ENCODE measurements around the gene FRAS1.
"Not testable (repeated sequence)": the region's sequence is repeated elsewhere in the genome, so short reads cannot be mapped to it uniquely, and the experiment has no call there.

Gene FRAS1

DNA sequence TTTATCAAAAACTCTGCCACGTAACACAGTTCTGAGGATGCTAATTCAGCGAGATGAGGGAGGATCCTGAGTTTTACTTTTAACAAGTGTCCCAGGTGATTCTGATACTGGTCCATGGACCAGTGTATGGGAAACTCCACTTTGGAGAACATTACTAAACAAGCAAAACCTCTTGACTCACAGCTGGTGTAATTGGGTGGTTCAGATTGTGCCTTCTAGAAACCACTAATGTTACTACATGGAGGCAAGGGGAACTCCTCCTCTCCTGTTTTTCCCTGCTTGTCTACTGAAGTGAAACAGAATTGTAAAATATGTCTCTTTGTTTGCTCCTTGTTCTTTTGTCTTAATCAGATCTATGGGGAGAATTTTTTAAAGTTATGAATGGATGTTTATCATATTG is 62.6 kb downstream of the FRAS1 start:
- Mint-ChIP-seq H3K4me3 (no peak overlapping the region), H3K36me3 (ENCODE audit: low read depth) (peaks cover 52% of the 10 kb centered on the region), H3K4me1 (peaks cover 27% of the 10 kb centered on the region), H3K9me3 (peaks cover 40% of the 10 kb centered on the region), H3K27me3 (ENCODE audit: low read depth) (no peaks in the 10 kb centered on the region), H3K27ac (peak overlapping the region in 2 of 3 experiments; percentile 16 to 22)
- TF ChIP-seq, protein P1, sequence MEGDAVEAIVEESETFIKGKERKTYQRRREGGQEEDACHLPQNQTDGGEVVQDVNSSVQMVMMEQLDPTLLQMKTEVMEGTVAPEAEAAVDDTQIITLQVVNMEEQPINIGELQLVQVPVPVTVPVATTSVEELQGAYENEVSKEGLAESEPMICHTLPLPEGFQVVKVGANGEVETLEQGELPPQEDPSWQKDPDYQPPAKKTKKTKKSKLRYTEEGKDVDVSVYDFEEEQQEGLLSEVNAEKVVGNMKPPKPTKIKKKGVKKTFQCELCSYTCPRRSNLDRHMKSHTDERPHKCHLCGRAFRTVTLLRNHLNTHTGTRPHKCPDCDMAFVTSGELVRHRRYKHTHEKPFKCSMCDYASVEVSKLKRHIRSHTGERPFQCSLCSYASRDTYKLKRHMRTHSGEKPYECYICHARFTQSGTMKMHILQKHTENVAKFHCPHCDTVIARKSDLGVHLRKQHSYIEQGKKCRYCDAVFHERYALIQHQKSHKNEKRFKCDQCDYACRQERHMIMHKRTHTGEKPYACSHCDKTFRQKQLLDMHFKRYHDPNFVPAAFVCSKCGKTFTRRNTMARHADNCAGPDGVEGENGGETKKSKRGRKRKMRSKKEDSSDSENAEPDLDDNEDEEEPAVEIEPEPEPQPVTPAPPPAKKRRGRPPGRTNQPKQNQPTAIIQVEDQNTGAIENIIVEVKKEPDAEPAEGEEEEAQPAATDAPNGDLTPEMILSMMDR (IDR thresholded peaks at IDR 0.05; ENCODE audit: unreplicated experiment in 3 of 3) = no peak

DNA sequence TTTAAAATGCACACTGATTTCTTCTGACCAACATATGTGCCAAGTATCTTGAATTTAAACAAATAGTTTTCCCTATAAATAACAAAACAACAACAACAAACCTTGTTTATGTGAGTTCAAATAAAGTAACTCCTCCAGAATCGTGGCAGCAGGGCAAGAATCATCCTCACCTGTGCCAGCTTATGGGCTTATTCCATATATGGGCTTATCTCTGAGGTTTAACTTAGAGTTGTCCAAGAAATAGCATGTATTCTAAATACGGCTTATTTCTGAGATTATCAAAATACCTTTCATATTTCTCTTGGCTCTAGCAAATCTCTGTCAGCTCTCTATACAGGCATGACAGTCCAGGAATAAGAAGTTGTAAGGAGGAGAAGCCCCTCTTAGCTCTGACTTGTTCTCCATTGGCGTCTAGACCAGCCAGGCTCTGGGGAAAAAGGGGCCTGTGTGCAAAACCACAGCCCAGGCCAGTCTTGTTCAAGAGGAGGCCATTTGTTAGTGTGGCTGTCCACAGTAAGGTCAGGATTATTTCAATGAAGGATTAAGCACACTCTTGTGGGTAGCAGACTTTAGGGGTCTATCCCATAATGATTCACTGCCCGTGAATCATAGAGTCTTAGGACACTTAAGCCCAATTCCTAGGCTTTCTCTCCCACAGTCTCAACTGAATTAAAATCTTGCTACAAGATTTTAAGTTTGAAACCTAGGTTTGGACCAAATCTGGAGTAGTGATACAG is 63.2 kb downstream of the FRAS1 start:
- Mint-ChIP-seq H3K9me3 (peaks cover 40% of the 10 kb centered on the region), H3K27me3 (ENCODE audit: low read depth) (no peaks in the 10 kb centered on the region), H3K4me1 (peaks cover 27% of the 10 kb centered on the region), H3K36me3 (ENCODE audit: low read depth) (peaks cover 58% of the 10 kb centered on the region), H3K4me3 (no peak overlapping the region), H3K27ac (peak overlapping the region in 2 of 3 experiments; percentile 16 to 22)
- TF ChIP-seq, protein P1 (IDR thresholded peaks at IDR 0.05; ENCODE audit: unreplicated experiment in 3 of 3) = no peak

DNA sequence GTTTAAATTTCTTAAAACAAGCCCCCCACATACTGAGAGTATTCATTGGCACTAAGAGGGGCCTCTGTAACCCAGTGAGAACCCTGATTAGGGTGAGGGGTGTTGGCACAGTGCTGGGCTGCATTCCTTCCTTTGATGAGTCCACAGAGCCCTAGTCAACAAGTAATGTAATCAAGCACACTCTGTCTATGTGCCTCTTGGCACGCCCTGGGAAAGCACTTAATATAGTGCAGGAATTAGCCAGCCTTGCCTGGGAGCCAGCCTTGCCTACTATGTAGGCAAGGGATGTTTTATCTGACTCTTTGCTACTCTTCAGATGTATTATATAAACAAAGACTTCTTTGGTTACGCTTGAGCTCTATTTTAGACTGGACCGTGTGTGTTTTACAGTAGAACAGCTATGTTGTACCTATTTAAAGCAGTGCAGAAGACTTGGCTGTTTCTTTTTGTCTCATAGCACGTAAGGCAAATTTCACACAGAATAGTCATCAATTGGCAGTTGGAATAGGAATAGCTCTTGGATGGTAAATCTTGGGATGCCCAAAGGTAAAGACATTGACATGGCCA is 64.3 kb downstream of the FRAS1 start:
- TF ChIP-seq, protein P1 (IDR thresholded peaks at IDR 0.05; ENCODE audit: unreplicated experiment in 3 of 3) = no peak
- Mint-ChIP-seq H3K4me3 (no peak overlapping the region), H3K9me3 (peaks cover 31% of the 10 kb centered on the region), H3K27me3 (ENCODE audit: low read depth) (no peaks in the 10 kb centered on the region), H3K36me3 (ENCODE audit: low read depth) (peaks cover 53% of the 10 kb centered on the region), H3K4me1 (peaks cover 27% of the 10 kb centered on the region), H3K27ac (peak overlapping the region in 2 of 3 experiments; percentile 36 to 64)

DNA sequence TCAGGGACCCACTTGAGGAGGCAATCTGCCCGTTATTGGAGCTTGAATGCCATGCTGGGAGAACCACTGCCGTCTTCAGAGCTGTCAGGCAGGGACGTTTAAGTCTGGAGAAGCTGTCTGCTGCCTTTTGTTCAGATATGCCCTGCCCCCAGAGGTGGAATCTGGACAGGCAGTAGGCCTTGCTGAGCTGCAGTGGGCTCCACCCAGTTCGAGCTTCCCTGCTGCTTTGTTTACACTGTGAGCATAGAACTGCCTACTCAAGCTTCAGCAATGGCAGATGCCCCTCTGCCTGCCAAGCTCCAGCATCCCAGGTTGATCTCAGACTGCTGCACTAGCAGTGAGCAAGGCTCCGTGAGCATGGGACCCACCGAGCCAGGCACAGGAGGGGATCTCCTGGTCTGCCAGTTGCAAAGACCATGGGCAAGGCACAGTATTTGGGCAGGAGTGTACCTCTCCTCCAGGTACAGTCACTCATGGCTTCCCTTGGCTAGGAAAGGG is 68.8 kb downstream of the FRAS1 start:
- TF ChIP-seq, protein P1 (IDR thresholded peaks at IDR 0.05; ENCODE audit: unreplicated experiment in 3 of 3) = peak in 2 of 3 experiments; percentile 11 to 17
- Mint-ChIP-seq H3K4me1 (peaks cover 16% of the 10 kb centered on the region), H3K27ac (peak overlapping the region in 2 of 3 experiments; percentile 3 to 25), H3K36me3 (ENCODE audit: low read depth) (peaks cover 42% of the 10 kb centered on the region), H3K9me3 (peaks cover 24% of the 10 kb centered on the region)
- H3K4me3 Mint-ChIP-seq; H3K27me3 Mint-ChIP-seq (ENCODE audit: low read depth): not testable (repeated sequence)

DNA sequence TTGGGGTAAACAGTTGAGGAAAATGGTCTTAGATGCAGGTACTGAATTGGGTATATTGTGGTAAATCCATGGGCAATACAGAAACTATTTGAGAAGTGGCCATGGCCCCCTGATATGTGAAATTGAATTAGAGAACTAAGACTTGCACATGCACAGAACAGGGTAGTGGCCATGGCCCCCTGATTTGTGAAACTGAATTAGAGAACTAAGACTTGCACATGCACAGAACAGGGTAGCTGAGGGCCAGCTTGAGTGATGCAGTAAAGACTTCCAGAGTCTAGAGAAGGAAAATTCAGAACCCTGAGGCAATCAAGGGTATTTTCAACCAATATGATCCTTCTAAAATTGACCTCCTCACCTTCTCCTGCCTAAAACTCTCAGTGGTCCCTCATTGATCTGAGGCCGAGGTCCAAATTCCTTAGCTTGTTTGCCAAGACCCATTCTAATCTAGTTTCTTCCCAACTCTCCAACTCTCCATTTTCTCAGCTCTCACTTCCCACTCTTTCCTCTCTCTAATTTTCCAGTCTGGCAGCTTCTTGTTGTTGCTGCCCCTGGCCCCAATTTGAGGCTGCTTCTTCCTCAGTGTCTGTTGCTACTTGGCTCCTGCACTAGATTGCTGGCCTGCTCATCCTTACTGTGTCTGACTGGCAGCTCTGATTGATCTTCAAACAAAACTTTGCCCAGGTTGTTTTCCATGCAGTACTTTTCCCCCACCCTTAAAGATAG is 72.4 kb downstream of the FRAS1 start:
- peaks cover 9% of the 10 kb centered on the region for H3K9me3 Mint-ChIP-seq
- H3K4me1 Mint-ChIP-seq = peaks cover 12% of the 10 kb centered on the region
- H3K27me3 Mint-ChIP-seq (ENCODE audit: low read depth) = no peaks in the 10 kb centered on the region
- H3K27ac Mint-ChIP-seq = peak overlapping the region in 1 of 3 experiments; percentile 28
- no peak overlapping the region for H3K4me3 Mint-ChIP-seq
- peaks cover 26% of the 10 kb centered on the region for H3K36me3 Mint-ChIP-seq (ENCODE audit: low read depth)
- TF ChIP-seq, protein P1 (IDR thresholded peaks at IDR 0.05; ENCODE audit: unreplicated experiment in 3 of 3) = no peak

All from nephron (organoid).